D721Med (cell line): ENCODE measurements around the gene ZP2.

ENCODE experiments used
- DNase-seq: peaks from one replicate; pipeline ENCODE4 v3.0.0; 2011; ENCODE audit warnings: low spot score; ENCODE audit not compliant: insufficient read length
- FAIRE-seq: peaks from 2 replicates; lab custom pipeline; 2011; peaks lifted over from hg19 to GRCh38; lab: Jason Lieb, UNC
- TF ChIP-seq, protein P1 (sequence below): IDR thresholded peaks from 2 replicates; pipeline ENCODE4 v1.5.1; 2012; ENCODE audit warnings: mild to moderate bottlenecking, control low read depth; ENCODE audit not compliant: insufficient read depth; ENCODE audit errors: missing control alignments

ZP2 gene

DNA sequence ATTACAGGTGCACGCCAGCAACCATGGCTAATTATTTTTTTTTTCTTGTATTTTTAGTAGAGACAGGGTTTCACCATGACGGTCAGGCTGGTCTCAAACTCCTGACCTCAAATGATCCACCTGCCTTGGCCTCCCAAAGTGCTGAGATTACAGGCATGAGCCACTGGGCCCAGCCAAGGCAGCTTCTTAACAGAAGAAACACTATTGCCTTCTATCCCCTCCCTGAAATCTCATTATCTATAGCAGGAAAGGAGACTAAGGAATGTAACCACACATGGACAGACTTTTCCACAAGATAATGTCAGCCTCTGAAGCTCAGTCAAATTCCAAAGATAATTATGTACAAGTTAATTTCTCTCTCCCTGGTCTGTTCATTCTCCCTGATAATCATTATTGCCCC is 5.7 kb upstream of the ZP2 start:
- TF ChIP-seq, protein P1, sequence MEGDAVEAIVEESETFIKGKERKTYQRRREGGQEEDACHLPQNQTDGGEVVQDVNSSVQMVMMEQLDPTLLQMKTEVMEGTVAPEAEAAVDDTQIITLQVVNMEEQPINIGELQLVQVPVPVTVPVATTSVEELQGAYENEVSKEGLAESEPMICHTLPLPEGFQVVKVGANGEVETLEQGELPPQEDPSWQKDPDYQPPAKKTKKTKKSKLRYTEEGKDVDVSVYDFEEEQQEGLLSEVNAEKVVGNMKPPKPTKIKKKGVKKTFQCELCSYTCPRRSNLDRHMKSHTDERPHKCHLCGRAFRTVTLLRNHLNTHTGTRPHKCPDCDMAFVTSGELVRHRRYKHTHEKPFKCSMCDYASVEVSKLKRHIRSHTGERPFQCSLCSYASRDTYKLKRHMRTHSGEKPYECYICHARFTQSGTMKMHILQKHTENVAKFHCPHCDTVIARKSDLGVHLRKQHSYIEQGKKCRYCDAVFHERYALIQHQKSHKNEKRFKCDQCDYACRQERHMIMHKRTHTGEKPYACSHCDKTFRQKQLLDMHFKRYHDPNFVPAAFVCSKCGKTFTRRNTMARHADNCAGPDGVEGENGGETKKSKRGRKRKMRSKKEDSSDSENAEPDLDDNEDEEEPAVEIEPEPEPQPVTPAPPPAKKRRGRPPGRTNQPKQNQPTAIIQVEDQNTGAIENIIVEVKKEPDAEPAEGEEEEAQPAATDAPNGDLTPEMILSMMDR: no peak
- FAIRE-seq: no peak
- no peak for DNase-seq

GRCh38 chr16:21214086-21214485 is 2.7 kb upstream of the ZP2 start:
- FAIRE-seq (no peak), DNase-seq (no peak)
- TF ChIP-seq, protein P1: no peak

GRCh38 chr16:21208446-21209230 is 2.7 kb downstream of the ZP2 start:
- DNase-seq (no peak), FAIRE-seq (no peak)
- TF ChIP-seq, protein P1: no peak

GRCh38 chr16:21206550-21206949 is 4.8 kb downstream of the ZP2 start:
- FAIRE-seq: no peak
- TF ChIP-seq, protein P1: no peak

GRCh38 chr16:21205303-21205702 is 6.1 kb downstream of the ZP2 start:
- no peak for DNase-seq
- TF ChIP-seq, protein P1: no peak
- FAIRE-seq: no peak

More at GRCh38 chr16:21206550-21206949, 4.8 kb downstream of the ZP2 start:
- no peak for DNase-seq

GRCh38 chr16:21203155-21203797 is 8.1 kb downstream of the ZP2 start:
- TF ChIP-seq, protein P1: no peak
- no peak for DNase-seq
- no peak for FAIRE-seq
